ENCODE results near the gene BDH1.

Gene BDH1

DNA sequence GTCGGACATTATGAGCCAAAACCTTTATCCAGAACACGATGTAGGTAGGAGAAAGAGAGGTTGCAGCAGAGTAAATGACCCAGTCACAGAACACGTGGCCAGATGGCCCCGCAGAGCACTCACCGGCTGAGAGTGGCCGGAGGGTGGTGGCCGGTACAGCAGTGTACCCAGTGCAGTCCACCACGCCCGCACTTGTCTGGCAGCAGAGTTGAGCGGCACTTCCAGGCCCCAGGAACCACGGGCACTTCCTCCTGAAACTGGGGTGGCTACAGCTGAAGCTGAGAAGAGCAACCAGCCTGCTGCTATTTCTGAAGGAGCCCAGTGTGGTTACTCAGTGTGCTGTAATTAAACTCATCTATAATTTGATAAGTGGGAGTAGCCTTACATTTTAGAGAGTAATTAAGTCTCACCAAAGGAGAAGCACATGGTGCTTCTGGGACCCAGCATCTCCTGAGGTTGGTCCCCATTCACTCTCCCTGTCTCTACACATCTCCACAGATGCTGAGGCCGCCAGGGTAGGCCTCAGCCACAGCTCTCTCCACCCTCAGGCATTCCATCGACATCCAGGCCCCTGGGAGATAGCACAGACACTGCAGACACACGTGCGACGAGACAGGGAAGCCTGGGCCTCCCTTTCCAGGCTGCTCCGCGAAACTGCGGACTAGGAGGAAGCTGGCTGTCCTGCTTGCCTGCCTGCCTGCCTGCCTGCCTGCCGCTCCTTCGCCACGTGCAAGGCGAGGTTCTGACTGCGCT lies 49.8 kb downstream of the BDH1 start:
- DNase-seq (ENCODE audit: low spot score), result no peak

DNA sequence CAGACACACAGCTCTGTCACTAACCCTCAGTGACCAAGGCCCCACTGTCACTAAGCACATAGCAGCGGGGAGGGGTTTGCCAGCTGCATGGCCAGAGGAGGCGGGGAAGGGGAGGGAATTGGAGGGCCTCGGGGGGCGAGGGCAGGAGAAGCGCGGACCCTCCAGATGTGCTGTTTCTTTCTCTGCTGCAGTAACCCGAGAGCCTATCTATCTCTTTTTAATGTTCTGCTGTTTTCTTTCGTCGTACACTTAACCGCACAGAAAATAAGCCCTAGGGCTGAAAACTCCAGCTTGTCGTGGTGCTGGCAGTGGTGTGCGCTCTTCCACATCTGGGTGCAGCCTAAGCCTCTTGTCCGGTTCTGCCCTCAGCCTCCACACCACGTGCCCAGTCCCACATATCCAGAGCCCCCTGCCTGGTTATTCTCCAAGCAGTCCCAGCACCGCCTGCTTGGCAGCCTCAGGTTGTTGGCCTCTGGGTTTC lies 51.1 kb downstream of the BDH1 start:
- no peak for DNase-seq (ENCODE audit: low spot score)

DNA sequence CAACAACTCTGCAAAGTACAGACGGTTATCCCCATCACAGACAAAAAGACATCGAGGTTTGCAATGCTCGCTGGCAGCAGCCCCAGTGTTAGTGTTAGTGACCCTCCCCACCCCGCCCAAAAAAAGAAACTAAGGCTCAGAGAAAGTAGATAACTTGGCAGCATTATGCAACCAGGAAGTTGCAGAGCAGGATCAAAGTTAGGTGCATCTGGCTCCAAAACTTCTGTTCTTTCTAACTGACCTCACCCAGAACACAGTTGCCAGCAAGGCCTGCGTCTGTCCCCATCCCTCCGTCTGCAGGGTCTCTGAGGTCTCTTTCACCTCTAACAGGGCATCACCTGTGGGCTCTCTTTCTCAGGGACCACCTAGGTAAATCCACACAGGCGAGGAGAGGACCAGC lies 51.5 kb downstream of the BDH1 start:
- DNase-seq (ENCODE audit: low spot score), result no peak

DNA sequence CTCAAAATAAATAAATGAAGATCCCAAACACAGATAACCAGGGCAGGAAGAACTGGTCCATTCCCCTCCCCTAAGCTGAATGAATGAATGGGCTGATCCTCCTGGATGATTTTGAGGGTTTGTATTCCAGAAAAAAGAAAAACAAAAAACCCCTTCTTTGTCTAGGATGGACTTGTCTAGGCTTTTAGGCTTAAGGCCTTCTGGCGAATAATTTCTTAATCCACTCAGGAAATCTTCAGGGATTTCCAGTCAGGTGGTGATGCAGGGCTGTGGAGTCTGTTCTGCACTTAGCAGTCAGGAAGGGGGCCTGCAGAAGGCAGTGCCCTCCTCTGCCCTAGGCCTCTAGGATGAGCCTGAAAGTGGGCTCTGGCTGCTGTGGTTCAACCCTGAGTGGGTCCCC lies 52.1 kb downstream of the BDH1 start:
- DNase-seq (ENCODE audit: low spot score), result no peak

DNA sequence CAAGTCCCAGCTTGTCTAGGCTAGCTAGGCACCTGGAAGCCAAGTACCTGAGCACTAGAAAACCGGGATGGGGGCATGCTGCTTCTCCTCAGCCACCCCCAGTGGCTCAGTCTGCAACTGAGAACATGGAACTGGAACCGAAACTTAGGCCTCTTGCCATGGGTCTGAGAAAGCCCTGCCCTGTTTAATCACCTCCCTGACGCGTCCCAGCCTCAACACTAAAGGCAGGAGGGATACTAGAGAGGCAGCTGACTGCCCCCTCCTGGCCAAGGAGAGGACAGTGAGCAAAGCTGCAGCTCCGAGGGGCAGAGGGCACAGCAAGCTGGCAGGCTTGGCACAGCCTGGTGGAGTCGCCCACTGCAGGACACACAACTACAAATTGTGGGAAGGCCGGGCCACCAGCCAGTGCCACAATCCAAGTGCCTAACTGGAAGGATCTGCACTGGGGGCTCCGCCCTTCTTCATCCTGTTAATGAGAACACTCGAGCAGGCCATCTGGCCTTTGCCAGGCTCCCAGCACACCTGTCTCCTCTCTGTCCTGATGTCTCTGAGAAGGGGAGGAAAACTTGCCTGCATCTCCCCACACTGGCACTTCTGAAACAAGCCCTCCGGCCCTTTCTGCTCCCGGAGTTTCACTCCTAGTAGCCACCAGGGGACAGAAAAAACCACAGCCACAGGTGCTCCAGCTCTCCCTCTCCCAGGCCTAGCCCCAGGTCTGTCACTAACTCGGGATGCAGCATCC lies 53.7 kb downstream of the BDH1 start:
- DNase-seq (ENCODE audit: low spot score), result peak; percentile 29

DNA sequence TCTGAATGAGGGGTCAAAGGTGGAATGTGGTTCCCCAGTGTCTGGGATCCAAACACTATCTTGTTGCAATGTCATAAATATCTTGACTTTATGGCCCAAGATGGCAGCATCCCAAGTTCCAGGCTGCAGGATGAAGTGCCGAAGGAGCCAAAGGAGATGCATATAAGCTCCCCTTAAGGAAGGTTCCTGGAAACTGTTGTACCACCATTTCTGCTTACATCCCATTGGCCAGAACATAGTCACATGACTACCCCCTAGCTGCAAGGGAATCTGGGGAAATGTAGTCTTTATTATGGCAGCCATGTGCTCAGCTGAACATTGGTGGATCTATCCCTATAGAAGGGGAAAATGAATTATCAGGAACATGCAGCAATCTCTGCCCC lies 54.3 kb downstream of the BDH1 start:
- DNase-seq (ENCODE audit: low spot score), result no peak

DNA sequence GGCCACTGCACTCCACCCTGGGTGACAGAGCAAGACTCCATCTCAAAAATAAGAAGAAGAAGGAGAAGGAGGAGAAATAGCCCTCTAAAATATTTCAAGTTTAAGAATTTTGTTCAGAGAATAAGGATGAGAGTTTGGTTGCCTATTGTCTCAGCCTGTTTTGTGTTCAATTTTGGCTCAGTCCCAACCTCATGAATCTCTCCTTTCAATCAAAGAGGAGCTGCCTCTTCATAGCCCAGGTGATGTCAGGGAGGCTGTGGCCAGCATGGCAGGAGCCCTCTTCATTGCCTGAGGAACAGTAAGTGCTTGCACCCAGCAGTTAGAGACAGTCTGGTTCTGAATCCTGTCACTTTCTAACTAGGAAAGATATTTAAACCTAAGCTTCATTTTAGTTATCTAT lies 55.0 kb downstream of the BDH1 start:
- DNase-seq (ENCODE audit: low spot score), result no peak

DNA sequence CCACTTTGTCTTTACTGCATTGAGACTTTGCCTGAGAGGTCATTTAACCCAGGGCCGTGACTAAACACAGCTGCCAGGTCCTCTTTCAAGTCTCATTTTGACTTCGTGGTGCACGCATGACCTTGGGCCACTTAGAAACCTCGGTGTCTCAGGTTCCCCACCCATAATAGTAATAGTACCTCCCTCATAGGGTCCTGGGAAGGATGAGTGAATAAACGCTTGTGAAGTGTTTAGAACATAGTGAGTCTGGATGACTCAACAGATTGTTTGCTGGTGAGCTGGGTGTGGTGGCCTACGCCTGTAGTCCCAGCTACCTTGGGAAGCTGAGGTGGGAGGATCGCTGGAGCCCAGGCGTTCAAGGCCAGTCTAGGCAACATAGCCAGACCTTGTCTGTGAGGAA lies 56.3 kb downstream of the BDH1 start:
- no peak for DNase-seq (ENCODE audit: low spot score)

DNA sequence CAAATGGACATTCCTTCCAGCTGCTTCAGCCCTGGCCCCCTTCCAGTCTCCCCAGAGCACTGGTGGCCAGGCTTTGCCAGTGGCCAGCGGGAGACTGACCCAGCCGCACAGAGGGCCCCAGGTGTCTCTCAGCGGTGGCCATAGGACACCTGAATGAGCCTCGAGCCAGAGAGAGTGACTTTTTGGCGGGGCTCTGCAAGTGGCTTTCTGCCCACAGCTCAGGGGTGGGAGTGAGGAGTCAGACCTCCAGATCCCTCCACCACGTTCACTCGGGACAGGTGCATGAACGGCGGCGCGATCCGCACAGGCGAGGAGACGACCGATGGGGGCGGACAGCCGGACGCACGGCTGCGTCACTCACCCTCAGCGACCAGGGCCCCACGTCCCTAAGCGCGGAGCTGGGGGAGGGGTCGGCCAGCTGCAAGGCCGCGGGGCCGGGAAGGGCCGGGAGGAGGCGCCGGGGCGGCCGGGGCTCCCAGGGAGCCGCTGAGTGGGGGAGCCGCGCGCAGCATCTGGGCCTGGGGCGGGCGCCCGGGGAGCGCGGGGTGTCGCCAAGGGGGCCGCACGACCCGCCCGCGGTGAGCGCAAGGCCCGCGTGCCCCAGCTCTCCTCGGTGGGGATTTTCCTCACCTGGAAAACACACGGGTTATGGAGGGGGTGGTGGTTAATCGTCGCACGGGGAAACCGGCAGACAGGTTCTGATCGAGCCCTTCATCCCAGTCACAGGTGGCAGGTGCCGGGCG lies 57.1 kb downstream of the BDH1 start:
- DNase-seq (ENCODE audit: low spot score), result no peak

DNA sequence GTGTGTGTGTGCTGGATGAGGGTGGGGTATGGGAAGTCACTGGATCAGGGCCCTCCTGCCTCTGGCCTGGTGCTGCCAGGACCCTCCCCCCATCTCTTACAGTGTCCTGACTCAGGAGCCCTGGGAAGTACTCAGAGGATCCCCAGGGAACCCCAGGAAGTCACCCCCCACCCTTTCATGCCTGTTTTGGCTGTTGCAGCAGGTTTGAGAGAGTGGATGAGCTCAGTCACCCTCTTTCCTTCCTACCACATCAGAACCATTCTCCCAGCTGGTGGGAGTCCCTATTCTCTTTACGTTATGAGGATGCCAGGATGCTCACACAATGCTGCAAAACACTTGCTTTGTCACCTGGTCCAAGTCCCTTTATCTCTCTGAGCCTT lies 59.0 kb downstream of the BDH1 start:
- DNase-seq (ENCODE audit: low spot score), result no peak

DNA sequence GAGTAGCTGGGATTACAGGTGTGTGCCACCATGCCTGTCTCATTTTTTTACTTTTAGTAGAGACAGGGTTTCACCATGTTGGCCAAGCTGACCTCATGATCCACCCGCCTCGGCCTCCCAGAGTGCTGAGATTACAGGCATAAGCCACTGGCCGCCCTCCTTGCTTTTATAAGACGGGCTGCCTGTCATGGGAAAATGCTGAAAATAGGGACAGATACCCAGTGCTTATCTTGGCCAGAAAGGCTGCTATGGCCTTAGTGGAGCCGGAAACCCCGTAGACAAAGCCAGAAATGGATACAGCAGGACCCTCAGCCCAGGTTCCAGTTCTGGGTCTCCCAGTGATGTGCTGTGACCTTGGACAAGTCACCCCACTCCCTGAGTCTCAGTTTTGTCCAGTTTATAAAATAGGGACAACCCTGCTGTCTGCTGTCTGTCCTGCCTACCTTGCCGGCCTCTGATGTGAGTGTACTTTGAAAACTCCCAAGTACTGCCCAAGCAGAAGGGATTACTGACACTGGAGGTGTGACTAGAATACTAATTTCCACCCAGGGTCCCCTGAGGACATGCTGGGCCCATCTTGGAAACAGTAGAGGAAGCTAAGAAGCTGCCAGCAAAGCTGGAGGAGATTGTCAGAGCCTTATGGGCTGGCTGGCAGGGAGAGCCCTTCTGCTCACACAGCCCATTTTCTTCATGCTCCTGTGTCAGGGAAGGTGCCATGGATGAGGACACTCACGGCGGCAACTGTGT lies 59.6 kb downstream of the BDH1 start:
- DNase-seq (ENCODE audit: low spot score), result no peak

DNA sequence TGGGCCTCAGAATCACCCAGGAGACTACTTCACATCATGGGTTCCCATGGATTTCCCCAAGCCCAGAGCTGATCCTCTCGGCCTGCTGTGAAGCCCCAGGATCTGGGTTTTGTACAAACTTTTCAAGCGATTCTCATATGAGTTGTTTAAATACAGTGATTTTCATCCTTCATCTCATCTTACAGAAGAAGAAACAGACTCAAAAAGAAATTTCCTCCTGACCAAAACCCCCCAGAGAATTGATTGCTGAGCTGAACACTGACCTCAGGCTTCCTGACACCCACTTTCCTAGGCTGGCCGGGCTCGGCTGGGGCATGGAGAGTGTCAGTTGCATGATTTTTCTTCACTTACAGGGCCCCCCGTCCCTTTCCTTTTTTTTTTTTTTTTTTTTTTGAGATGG lies 60.3 kb downstream of the BDH1 start:
- DNase-seq (ENCODE audit: low spot score), result no peak

DNA sequence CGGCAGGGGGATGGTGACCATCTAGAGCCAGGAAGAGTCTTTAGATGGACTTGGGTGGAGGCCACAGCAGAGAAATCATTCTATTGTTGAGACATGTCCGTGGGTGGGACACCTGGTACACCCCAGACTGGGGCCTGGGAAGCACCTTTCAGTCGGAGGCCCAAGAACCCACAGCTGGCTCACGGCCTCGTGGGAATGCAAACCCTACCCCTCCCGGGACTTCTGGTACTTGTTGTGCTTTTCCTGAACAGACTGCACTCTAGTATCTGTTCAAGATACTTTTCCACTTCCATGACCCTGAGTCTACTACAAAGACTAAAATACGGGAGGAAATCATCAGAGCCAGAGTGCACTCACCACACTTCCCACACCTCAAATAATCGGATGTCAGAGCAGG lies 60.7 kb downstream of the BDH1 start:
- no peak for DNase-seq (ENCODE audit: low spot score)

DNA sequence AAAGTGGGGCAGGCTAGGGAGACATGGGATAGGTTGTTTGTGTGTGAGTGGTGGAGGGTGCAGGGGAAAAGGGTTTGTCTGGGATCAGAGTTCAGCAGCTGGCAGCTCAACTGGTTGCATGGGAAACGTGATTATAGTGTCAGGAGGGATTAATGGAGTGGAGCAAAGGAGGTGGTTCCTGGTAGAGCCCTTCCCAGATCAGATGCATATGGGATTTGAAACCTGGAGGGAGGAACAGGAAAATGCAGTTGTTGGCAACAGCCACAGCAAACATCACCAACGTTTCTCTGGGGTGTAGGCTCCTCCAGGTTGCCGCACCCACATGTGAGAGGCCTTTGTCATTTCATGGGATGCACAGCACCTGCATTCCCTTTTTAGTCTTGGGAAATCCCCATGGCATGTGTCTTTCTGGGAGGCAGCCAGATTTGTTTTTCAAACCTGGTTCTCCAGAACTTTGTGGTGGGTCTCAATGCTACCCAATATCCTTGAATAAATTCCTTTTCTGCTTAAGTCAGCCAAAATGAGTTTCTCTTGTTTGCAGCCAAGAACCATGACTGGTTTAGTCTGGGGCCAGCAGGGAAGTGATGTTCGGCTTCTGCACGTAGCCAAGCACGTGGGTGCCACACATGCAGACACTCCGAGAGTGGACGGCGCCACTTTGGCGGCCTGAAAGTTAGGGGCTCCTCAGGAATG lies 61.3 kb downstream of the BDH1 start:
- no peak for DNase-seq (ENCODE audit: low spot score)

DNA sequence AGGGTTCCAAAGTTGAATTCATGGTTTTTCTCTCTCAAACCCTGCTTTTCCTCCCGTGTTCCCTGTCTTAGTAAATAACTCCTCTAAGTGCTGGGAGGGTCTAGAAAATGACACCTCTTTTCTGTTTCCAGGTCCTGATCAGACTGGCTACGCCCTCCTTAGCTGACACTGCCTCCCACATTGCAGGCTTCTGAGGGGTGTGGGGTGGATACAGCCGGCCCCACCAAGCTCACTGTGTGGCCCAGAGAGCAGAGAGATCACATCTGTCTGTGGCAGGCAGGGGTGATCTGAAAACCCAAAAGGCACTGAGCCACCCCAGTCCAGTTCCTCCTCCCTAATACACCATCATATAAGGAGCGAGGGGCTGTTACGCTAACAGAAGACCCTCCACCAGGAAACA lies 62.7 kb downstream of the BDH1 start:
- no peak for DNase-seq (ENCODE audit: low spot score)

DNA sequence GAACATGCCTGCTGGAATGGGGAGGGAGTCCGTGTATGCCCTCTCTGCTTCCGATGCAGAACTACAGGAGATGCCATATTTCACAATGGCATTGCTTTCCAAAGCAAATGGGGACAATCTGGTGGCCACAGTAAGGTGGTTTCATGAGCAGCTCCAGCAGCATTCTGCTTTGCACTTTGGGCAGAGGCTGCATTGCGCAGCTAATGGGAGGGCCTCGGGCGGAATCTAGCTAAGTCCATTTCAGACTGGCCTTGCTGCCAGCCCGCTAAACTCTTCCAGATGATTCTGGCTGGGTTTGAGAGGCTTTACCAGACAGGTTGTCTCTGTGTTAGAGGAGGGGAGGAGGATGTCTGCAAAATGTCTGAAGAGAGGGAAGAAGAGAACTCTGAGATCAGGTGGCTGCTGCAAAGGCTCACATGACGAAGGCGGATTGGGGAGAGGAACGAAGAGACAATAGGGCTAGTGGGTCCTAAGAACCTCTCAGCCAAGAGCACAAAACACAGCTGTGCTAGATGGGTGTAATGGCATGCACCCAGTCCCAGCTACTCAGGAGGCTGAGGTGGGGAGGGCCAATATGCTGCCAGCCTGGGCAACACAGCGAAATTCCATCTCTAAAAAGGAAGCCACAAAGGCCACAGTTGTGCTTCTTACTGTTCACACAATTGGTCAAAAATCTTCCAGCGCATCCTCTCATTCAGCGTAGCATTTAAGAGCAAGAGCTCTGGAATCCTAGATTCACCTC lies 63.7 kb downstream of the BDH1 start:
- DNase-seq (ENCODE audit: low spot score), result no peak

DNA sequence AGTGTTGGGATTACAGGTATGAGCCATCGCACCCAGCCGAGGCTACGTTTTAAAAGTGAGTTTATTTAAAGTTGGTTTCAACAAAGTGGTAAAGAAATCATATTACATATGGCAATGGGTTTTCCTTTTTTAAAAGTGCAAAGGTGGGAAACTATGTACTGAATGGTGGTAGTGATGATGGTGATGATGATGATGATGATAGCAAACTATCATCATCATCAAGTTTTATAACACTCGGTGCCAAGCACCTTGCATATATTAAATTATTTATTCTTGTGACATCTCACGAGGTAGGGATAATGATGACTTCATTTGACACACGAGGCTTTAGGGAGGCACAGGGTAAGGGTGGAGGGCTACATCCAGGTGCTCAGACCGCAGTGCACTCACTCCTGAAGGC lies 64.3 kb downstream of the BDH1 start:
- DNase-seq (ENCODE audit: low spot score), result no peak

DNA sequence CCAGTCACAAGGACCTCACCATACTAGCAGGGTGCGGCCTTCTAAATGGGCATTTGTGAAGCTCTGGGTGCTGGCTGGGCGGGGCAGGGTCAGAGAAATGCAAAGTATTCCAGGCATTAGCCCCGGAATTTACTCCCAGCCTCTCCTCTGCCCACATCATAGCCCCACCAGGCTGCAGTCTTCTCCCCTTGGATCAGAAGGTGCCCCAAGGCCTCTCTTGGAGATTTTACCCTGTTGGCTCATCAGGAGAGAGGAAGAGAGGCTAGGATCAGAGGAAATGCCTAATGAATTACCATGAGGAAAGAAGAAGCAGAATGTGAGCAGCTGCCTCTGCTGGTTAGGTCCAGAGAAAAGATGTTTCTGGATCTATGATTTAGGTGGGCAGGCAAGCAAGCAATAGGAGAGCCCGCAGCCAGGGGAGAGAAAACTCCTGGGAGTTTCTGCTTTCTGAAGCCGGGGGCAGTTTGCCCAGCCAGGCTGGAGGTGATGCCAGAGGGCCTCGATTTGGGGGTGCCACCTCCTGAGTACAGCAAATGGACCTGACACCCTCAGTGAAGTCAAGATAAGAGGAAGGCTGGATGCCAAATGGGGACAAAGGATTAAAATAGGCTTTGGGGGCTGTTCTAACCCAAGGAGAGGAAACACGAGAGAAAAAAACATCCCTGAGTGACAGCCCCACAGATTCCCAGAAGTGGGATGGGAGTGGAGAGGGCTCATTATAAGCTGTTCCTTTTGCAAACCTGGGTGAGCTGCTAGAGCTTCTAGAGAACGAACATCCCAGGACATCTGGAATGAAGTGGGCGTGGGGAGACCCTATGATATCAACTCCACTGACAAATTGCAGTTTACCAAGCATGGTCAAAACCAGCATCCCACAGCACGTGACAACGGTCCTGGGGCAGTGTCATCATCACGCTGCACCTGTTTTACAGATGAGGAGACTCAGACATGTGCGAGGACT lies 65.4 kb downstream of the BDH1 start:
- DNase-seq (ENCODE audit: low spot score), result no peak

DNA sequence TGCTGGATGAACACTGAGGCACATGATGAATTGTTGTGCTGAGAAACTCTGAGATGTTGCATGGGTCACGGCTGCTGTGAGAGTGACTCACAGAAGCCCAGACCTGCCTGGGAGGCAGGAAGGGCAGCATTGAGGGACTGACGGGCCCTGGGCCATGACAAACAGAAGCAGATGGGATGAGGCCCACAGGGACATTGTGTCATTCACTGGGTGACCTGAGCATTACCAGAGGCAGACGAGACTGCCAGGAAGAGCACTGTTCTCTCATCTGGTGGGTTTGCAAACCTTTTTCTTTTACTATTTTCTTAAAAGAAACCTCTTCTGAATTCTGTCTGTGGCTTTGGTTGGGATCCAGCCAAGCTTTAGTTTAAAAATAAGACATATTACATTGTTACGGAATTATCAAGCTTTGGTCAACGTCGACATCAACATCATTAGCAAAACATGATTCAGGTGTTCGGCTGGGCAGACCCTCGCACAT lies 67.8 kb downstream of the BDH1 start:
- no peak for DNase-seq (ENCODE audit: low spot score)

DNA sequence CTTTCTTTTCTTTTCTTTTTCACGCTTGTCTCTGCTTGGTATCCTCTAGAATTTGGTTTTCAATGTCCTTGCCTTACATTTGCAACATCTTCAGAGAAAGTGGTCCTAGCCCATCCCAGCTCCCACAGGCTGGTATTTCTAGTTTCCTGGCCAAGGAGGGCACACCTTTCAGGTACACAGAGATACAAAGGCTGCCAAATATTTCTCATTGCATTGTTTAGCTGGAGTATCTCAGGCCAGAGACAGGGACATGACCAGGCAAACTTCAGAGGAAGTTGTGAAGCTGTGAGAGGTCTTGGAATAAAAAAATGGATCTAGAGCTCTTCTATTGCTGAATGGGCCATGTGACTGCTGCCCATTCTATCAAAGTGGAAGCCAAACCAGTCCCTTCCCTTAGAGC lies 68.9 kb downstream of the BDH1 start:
- no peak for DNase-seq (ENCODE audit: low spot score)
